ENCODE results near the gene ATF5.
A peak's percentile ranks its signal among the peaks of the same experiment; 100 is the strongest.

The ATF5 gene

GRCh38 chr19:49894879-49895565 is 34.0 kb upstream of the ATF5 start:
- no peak for DNase-seq (ENCODE audit: low read depth)

DNA sequence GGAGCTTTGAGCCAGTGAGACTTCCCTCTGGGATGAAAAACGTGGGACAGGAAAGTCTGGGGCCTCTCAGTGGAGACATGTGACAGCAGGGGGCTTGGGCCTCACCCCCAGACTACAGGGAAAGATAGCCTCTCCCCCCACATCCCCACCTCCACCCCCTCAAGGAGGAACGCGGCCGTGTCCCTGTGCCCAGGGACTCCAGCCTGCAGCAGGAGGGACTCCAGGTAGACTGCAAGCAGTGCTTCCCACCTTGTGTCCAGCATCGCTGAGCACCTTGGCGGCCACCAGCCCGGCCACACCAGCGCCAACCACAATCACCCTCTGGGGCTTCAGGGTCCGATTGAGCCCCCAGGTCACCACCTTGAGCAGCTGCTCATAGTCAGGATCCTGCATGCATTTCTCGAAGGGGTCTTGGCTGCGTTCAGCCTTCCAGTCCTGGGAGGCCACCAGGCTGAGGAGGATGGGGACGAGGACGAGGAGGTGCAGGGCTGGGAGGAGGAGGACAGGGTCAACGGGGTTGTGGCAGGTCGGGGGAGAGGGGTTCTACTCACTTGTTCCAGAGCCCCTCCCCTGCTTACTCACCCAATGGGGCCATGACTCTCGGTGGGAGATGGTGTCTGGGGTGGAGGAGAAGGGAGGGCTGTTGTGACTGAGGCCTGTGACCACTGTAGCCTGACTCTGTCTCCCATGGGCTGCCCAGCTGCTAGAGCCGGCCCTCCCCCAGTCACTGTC is 33.3 kb upstream of the ATF5 start:
- DNase-seq (ENCODE audit: low read depth), result no peak

DNA sequence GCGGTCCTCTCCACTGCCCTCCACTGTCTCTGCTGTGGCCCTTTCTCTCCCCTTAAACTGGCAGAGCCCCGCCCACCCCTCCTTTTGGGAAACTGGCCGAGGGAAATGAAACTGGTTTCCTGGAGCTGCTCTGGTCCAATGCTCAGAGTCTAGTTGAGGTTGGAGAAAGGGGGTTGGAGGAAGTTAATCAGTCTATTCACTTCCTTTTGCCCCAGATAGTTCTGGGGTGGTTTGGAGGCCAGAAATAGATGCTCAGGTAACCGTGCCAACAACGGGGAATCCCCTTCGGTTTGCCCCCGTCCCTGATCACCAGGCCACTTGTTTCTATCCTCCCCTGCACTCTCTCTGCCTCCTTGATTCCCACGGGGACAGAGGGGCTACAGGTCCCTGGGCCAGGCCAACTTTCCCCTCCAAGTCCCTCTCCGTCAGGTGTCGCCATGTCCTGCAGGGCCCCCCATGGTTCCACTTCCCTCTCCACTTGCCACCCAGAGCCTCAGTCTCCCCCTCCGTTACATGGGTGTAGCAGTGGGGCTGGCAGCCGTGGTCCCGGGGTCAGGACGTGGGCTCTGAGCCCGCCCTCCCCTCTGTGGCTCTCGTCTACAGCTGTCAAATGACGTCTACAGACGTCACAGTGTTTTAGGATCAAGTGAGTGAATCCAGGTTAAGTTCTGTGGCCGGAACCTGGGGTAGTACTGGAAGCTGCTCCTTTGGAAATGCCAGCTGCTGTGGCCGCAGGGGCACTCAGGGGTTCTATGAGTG is 32.0 kb upstream of the ATF5 start, which contains the start of gene IL4I1:
TSS of gene IL4I1 (minus strand) at position 25 of the 759 bp plus-strand sequence. CDS start 727 bp downstream, outside the sequence.
- no peak for DNase-seq (ENCODE audit: low read depth)

- DNase-seq (ENCODE audit: low read depth), result no peak
Observed at GRCh38 chr19:49904136-49904535, 24.9 kb upstream of the ATF5 start.

DNA sequence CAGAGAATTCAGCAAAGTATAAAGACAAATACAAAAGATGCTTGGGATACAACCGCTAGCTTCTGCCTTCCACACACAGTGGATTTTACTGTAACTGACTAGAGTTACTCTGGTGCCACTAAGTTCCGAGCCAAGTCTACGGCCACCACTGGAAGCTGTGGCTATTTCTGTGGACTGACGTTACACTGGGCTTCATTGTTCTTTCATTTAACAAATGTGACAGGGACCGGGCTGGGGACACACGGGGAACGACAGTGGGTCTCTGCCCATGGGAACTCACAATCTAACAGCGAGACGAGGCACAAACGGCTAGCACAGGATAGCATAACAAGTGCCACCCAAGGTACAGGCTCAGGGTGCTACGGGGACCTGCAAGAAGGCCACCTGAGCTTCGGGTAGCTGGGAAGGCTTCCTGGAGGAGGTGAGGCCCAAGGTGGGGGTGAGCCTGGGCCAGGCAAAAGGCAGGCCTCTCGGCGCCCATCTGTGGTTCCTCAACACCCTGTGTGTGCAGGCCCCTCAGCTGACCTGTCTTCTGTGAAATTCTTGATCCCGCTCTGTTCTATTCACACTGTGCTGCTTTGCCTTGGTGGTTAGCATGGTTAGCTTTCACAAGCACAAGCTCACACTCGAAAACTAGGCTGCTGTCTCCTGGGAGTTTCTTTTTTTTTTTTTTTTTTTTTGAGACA is 22.0 kb upstream of the ATF5 start:
- DNase-seq (ENCODE audit: low read depth), result no peak

DNA sequence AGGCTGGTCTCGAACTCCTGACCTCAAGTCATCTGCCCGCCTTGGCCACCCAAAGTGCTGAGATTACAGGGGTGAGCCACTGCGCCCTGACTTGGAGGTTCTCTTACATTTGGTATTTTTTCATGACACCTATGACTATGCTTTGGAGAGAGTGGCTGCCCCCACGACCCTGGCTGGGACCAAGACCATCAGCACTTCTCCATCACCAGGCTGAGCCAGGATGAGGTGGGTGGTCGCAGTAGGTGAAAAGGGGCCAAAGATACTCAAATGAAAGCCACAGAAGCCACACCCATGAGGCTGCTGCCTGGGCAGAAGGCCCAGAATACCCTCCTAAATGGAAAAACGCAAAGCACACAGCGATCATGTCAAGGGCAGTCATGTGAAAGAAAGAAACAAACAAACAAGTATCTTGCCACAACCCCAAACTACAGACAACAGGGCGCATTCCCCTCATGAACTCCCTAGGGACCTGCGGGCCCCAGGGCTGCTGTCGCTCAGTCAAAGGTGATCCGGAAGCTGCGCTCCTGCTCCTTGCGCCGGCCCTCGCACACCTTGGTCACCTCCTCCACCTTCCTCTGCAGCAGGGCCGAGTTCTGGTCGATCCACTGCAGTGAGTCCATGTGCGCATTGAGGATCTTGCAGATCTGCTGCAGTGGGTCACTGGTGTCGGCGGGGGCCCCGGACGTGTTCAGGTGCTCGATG is 21.1 kb upstream of the ATF5 start:
- DNase-seq (ENCODE audit: low read depth), result no peak

- no peak for DNase-seq (ENCODE audit: low read depth)
Observed at GRCh38 chr19:49908480-49909420, 20.3 kb upstream of the ATF5 start.

GRCh38 chr19:49910179-49910578 is 18.8 kb upstream of the ATF5 start:
- no peak for DNase-seq (ENCODE audit: low read depth)

- no peak for DNase-seq (ENCODE audit: low read depth)
Observed at GRCh38 chr19:49911381-49912145, 17.4 kb upstream of the ATF5 start.

GRCh38 chr19:49912965-49913685 is 15.9 kb upstream of the ATF5 start:
- DNase-seq (ENCODE audit: low read depth), result no peak

DNA sequence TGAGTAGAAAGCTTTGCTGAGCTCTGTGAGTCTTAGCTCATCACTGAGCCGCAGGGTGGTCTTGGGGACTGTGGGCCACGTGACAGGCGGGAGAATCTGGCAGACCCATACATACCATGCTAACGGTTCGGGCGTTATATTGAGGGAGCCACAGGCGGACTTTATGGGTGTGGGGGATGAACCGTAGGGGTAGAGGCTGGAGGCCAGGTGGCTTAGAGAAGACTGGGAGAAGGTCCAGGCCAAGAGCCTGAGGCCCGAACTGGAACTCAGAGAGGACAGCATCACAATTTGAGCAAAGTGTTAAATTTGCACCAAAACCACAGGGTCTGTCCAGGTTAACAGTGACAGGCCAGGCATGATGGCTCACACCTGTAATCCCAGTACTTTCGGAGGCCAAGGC is 15.3 kb upstream of the ATF5 start:
- DNase-seq (ENCODE audit: low read depth), result no peak

- DNase-seq (ENCODE audit: low read depth), result no peak
Observed at GRCh38 chr19:49915271-49915670, 13.7 kb upstream of the ATF5 start.

DNA sequence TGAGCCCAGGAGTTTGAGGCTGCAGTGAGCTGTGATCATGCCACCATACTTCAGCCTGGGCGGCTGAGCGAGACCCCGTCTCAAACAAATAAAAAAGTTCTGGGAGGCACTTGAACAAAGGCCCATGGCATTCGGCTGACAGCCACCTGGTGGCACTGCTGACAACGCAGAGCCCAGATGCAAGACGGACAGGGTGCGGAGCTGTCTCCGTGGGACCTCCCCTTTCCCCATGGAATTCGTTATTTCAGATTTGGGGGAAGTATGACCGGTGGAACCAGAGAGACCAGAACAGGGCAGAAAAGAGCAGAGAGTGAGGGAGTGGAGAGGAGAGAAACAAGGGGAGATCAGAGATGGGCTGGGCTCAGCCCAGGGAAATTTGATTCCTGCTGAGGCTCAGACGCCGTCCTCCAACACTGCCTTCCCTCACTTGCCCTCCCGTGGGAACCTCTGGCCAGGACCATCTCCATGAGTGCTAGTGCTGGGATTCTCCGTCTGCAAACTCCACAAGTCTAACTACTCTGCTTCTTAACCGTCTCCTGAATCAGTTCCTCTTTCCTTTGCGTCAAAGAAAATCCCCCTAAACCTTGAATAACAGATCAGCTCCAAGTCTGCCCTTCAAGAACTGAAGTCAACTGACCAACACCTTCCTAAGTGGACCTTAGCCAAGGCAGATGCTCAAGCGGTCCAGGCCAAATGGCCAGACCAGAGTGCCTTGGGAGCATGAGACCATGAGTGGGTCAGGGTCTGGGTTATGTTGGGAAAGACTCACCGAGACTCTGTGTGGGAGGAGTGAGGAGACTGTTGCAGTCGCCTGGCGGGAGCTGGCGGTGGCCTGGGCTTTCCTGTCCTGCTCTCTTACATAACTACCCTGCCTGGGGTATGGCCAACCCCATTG is 11.9 kb upstream of the ATF5 start:
- no peak for DNase-seq (ENCODE audit: low read depth)

DNA sequence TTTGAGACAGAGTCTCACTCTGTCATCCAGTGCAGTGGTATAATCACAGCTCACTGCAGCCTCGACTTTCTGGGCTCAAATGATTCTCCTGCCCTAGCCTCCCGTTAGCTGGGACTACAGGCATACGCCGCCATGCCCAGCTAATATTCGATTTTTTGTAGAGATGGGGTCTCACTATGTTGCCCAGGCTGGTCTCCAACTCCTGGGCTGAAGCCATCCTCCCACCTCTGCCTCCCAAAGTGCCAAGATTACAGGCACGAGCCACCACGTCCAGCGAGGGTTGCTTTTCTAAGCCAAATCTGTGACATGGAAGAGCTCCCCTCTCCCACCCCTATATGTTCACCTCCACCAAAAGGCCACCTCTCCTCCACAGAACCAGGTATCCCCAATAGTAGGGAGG is 10.9 kb upstream of the ATF5 start:
- no peak for DNase-seq (ENCODE audit: low read depth)

- no peak for DNase-seq (ENCODE audit: low read depth)
Observed at GRCh38 chr19:49920624-49921363, 8.2 kb upstream of the ATF5 start.

- peak; percentile 61 for DNase-seq (ENCODE audit: low read depth)
Observed at GRCh38 chr19:49921871-49922795, 6.9 kb upstream of the ATF5 start.
